Adipose tissue (tissue), 3 donors: Measurements from ENCODE around the gene SMAGP. TPM values are rescaled to one million over a fixed set of nuclear protein-coding genes. Genes with fewer than 3 reads are reported as not detected.
"Not testable (repeated sequence)": the region's sequence is repeated elsewhere in the genome, so short reads cannot be mapped to it uniquely, and the experiment has no call there.

Source experiments
- H3K27ac ChIP-seq: one replicate; pipeline ENCODE4 v1.5.1; 2013; ENCODE audit warnings: low read depth, low read length
- WGBS, 3 donors: extraction: QIAGEN DNeasy Blood & Tissue Kit; methylation state at CpG; one replicate each; pipeline ENCODE4 v1.1.7; 2013; 5-methylcytosine and 5-hydroxymethylcytosine counted together
- polyA plus RNA-seq, 3 donors: library from polyadenylated mRNA; stranded (reverse); fragments of 200-250 nt; gene quantifications; one replicate each; pipeline ENCODE4 v1.2.3, GENCODE V29; 2013
- donor health status: healthy with polysubstance abuse.
- donor health status: Bipolar disorder and iron deficiency.
- donor health status: healthy.

SMAGP gene, protein sequence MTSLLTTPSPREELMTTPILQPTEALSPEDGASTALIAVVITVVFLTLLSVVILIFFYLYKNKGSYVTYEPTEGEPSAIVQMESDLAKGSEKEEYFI
- polyA plus RNA-seq, result 10 to 100 TPM in 1 of 3 donors, 1 to 10 TPM in 2; 5.7 to 12.9 (median 9.4) TPM

DNA sequence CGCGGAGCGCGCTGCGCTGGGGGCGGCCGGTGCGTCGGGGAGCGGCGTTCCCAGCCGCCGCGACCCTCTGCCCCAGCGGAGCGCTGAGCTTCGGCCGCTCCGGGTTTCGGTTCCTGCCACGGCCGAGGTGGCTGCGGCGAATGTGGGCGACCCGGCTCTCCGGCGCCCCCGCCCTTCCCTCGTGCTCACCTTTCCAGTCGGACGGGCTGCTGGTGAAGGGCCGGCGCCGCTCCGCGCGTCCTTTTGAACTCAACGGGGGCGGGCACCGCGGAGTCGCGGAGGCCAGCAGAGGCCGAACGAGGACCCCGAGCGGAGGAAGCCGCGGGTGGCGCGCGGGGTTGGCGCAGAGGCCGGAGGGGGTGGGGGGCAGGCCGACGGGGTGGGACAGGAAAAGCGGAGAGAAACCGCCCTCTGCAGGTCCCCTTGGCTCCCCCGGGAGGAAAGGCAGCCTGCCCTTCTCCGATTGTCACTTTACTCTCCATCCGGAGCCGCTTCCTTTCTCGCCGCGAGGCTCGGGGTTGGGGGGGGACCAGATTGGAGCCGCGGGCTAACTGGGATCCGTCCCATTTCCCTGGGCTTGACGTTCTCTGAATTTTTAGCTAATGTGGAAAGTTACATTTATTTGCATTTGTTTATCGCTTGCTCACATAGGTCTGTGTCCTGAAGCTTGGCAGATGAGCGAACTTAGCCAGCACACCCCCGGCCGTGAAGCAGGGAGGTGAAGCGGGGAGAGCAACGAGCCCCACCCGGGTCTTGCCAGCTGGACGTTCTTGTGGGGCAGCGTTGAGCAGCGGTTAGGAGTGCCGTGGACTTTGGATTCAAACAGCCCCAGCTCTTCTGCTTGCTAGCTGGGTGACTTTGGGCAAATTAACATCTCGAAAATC lies at the start of gene SMAGP:
SMAGP (minus strand) TSS at position 349 of the 884 bp plus-strand sequence. CDS start 1,137 bp downstream, outside the sequence.
- H3K27ac ChIP-seq, result peak within 1 kb of the TSS; percentile 43
- WGBS, 3 donors, result 0 to 1% (median 0%) methylated on average over 62 to 83 of the region's 83 CpGs

DNA sequence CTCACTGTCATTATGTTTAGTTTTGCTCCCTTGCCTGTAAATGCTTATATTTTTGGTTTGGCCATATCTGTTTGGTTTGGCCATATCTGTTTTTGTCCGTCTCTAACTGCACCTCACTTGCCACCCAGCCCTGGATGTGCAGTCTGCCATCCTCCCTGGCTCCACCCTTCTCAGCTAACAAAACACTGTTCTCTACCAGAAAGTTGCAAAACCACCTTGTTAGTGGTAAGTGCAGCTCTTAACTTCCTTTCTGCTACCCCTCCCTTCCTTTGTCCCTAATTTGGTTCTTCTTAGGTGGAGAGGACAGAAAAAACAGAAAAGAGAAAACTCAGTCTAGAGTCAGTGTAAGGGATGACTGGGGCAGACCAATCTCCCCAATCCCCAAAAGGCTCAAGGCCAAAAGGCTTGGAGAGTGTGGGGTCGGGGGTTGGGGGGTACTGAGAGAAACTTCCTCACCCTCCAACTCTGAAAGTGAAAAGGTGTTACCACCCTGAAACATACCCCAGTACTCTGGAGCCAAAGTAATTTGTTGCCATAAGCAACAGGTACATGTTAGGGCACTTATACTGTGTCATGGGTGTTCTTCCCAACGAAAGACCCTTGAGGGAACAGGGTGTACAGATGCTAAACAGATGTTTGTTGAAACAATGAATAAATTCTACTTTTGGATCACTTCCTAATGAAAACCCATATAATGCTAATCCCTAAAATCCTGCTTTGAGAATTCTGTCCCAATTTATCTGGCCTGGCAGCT lies 48.8 kb upstream of the SMAGP start:
- no peak overlapping the region for H3K27ac ChIP-seq
- 50 to 60% (median 56%) methylated on average over 3 of the region's 3 CpGs for WGBS, 3 donors

DNA sequence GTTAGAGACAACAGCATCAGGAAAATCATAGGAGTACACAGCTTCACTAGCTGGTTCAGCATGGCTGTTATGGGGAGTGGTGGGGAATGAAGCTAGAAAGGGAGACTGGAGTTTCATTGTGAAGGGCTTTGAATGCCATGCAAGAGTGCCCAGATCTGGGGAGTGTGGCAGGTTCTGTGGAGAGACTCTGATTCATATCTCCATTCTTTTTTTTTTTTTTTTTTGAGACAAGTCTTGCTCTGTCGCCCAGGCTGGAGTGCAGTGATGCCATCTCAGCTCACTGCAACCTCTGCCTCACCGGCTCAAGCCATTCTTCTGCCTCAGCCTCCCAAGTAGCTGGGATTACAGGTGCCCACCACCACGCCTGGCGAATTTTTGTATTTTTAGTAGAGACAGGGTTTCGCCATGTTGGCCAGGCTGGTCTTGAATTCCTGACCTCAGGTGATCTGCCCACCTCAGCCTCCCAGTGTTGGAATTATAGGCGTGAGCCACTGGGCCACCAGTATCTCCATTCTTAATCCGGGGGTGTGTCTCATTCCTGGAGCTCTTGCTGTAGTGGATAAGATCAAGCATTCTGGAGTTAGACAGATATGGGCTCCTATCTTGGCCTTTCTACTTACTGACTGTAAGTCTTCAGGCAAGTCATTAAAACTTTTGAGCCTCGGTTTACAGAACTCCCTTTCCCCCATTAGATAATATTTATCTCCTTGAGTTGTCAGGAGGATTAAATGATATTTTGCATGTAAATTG lies 48.0 kb upstream of the SMAGP start:
- not testable (repeated sequence) for H3K27ac ChIP-seq
- 86 to 93% (median 88%) methylated on average over 8 of the region's 8 CpGs for WGBS, 3 donors

DNA sequence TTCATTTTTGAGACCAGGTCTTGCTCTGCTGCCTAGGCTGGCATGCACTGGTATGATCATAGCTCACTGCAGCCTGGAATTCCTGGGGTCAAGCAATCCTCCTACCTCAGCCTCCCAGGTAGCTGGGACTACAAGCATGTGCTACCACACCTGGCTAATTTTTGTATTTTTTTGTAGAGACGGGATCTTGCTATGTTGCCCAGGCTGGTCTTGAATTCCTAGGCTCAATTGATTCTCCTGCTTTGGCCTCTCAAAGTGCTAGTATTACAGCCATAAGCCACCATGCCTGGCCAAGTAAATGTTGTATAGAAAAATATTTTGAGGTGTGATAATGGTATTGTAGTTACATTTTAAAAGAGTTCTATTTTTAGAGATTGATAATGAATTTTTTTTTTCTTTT lies 41.2 kb upstream of the SMAGP start:
- WGBS, 3 donors, result 96 to 100% (median 98%) methylated on average over 1 of the region's 1 CpG
- H3K27ac ChIP-seq, result no peak overlapping the region

DNA sequence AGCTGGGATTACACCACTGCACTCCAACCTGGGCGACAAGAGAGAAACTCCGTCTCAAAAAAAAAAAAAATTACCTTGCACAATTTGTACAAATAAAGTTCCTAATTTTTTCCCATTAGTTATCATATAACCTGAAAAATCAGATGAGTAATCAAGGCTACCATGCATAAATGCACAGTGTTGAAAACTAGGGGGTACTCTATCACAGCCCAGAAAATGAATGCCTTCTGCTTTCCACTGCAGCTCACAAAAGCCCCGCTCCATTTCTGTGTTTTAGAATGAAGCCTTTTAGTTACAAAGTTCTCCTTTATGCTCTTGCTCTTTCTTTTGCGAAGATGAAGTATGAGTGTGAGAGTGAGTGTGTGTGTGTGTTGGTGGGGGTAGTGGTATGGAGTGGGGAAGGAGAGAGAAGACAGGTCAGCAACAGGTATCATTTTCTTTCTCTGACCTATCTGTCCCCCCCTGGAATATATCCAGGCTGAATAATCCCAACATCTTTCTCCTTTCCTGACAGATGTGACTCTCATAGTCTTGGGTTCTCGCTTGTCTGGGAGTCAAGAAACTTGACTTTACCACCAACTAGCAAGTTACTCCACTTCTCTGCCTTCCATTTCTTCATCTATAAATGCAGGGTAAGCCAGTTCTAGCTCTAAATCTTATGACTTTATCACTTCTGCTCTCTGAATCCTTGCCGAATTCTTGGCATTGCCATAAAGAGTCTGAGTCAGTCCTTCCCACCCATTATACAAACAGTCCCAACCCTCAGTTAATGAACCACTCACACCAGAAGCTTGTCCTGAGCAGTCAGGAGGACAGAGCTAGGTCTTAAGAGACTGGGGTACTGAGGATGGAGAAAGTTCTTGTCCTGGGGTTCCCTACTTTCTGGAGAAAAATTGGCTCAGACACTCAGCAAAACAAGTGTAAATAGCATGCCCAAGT lies 37.7 kb upstream of the SMAGP start:
- no peak overlapping the region for H3K27ac ChIP-seq
- WGBS, 3 donors, result 70 to 75% (median 71%) methylated on average over 6 of the region's 6 CpGs

DNA sequence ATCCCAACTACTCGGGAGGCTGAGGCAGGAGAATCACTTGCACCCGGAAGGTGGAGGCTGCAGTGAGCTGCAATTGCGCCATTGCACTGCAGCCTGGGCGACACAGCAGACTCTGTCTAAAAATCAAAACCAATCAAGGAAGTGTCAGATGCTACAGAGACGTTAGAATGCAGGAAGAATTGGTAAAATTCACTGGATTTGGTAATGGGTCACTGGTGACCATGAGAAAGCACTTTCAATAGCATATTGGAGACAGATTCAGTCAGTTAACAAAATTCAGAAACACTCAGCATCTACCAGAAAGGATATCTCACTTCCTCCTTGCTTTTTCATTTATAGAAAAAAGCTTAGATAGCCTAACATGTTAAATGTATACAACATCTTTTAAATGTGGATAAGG lies 36.3 kb upstream of the SMAGP start:
- no peak overlapping the region for H3K27ac ChIP-seq
- 68 to 87% (median 71%) methylated on average over 5 of the region's 5 CpGs for WGBS, 3 donors

DNA sequence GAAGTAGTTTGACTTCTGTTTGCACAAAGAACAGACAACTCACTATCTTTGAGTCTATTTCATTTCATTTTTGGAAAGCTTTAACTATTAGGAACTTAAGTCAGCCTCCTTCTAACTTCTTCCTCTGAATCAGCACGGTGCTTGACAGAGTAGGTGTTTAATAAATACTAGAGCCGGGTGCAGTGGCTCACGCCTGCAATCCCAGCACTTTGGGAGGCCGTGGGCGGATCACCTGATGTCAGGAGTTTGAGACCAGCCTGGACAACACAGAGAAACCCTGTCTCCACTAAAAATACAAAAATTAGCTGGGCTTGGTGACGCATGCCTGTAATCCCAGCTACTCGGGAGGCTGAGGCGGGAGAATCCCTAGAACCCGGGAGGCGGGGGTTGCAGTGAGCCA lies 30.6 kb upstream of the SMAGP start:
- 86 to 90% (median 90%) methylated on average over 10 of the region's 10 CpGs for WGBS, 3 donors
- not testable (repeated sequence) for H3K27ac ChIP-seq

DNA sequence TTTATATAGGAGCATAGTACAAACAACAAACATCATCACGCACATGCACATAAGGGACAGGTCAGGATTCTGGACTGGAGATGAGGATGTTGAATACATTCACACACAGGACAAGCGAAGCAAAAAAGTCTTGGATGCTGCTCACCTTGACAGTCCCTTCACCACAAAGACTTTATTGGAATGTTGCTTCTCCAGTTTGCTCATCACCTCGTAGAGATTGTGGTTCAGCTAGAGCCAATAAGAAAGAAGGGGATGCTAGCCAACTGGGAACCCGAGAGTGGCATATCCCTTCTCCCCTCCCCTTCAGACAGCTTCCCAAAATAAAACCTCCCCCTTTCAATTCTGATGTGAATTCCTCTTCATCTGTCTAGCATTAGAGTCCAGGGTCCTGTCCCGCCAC lies 25.4 kb upstream of the SMAGP start:
- 83 to 87% (median 86%) methylated on average over 5 of the region's 5 CpGs for WGBS, 3 donors

DNA sequence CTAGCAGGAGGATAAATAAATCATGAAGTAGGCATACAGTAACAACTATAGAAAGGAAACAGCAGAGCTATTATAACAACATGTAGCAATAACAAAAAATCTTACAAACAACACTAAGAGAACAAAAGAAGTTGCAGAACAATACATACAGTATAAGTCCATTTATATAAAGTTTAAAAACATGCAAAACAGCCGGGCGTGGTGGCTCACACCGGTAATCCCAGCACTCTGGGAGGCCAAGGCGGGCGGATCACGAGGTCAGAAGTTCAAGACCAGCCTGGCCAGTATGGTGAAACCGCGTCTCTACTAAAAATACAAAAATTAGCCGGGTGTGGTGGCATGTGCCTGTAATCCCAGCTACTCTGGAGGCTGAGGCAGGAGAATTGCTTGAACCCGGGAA lies 23.9 kb upstream of the SMAGP start:
- H3K27ac ChIP-seq, result not testable (repeated sequence)
- WGBS, 3 donors, result 85 to 90% (median 87%) methylated on average over 10 of the region's 10 CpGs

More for the DNA sequence above, 25.4 kb upstream of the SMAGP start:
- H3K27ac ChIP-seq, result no peak overlapping the region

DNA sequence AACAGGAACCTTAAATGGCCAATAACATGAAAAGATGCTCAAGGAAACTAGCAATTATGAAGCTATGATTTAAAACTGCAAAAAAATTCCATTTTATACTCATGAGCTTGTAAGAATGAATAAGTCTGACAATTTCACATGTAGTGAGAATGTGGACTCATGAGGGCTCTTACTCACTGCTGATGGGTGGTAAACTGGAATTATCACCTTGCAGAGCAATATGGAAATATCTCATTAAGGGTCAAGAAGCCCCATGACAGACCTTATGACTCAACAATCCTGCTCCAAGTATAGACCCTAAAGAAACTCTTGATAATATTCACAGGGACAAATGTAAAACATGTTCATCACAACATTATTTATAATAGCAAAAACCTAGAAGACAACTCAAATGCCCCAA lies 23.5 kb upstream of the SMAGP start:
- H3K27ac ChIP-seq, result no peak overlapping the region

DNA sequence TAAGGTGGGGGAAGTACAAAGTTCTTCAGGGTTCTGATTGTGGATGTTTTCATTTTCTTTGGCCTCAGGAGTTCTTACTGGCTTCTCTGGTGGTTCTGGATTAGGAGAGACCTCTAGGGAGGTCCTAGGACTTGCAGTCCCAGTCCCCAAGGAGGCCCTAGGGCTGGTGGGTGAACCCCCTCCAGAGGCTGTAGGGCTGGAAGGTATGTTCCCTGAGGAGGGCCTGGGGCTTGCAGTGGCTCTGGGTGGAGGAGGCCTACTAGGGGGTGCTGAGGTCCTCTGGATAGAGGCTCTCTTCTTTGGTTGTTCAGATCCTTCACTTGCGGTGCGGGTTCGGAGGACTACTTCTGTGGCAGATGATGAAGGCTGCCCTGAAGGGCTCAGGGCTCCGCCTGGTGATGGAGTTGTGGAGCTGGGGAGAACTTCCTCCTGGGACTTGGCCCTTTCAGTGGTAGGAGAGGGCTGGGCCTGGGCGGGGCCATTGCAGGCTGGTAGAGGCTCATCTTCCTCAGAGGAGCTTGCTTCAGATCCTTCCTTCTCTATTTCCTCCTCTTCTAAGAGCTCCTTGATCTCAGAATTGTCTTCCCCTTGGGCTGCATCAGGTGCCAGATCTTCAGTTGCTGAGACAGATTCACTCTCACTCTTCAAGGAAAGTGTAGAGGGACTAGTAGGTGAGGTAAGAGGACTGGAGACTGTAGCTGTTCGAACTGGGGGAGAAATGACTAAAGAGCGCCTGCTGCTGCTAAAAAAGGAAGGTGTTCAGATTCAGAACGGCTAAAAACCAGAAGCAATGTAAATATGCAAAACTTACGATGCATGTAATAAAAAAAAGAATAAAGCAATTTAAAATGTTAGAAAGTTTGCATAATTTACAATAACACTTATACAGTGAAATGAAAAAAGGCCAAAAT lies 21.6 kb upstream of the SMAGP start:
- not testable (repeated sequence) for H3K27ac ChIP-seq
- 71 to 85% (median 76%) methylated on average over 9 of the region's 9 CpGs for WGBS, 3 donors

DNA sequence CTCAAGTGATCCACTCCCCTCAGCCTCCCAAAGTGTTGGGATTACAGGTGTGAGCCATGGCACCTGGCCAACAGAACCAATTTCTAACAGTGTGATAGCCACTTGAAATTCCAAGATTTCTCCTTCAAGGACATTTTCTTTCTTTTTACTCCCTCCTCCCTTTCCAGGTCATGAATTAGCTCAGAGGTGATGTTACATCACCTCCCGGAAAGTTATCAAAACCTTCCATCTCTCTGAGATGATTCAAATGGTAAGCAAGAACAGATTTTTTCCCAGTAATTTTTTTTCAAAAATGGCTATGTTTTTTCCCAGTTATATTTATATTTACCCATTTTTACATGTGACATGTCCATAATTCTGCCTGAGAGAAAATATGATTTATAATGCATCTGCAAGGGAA lies 15.6 kb upstream of the SMAGP start:
- 75 to 96% (median 92%) methylated on average over 1 of the region's 1 CpG for WGBS, 3 donors
- no peak overlapping the region for H3K27ac ChIP-seq

DNA sequence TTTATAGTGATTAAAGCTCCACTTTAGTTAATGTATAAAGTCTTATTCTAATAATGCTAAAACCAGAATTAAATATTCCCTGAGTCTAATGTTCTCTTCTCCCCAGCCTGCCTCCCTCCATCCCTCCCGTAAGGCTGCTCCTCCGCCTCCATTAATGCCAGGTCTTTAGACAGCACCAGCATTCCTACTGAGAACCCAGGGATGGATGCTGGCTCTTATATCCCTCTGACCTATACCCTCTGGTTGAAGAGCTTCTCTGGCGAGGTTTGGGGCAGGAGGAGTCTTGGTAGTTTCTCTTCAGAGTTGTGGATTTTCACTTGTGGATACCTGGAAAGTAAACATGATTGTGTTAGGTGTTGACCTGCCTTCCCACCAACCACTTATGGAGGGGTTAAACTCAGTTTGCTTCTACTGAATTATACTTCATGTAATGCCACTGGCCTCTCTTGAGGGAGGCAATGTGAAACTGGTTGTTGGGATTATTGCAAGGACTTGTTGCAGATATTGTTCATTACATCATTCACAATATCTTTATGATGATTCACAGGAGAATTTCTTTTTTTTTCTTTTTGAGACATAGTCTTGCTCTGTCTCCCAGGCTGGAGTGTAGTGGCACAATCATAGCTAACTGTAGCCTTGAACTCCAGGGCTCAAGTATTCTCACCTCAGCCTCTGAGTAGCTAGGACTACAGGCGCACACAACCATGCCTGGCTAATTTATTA lies 11.1 kb upstream of the SMAGP start:
- H3K27ac ChIP-seq, result no peak overlapping the region
- WGBS, 3 donors, result 83 to 94% (median 90%) methylated on average over 4 of the region's 4 CpGs

DNA sequence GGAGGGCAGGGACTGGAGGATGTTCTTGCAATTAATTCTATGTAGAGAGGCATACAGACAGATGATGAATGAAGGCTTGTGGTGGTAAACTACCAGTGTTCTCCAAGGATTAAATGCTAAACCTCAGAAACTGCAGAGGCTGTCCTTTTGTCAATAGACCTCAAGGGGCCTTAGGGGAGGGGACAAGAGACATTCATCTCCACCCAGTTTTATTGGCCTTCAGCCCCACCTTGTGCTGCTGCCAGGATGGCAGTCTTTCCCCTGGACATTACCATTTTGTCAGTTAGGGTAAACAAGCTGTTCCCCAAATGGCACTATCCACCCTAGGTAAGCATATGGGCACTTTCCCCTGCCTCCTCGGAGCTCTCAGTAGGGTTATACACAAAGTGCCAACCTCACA lies 4.9 kb upstream of the SMAGP start:
- 65 to 83% (median 67%) methylated on average over 1 of the region's 1 CpG for WGBS, 3 donors
- H3K27ac ChIP-seq, result no peak overlapping the region

DNA sequence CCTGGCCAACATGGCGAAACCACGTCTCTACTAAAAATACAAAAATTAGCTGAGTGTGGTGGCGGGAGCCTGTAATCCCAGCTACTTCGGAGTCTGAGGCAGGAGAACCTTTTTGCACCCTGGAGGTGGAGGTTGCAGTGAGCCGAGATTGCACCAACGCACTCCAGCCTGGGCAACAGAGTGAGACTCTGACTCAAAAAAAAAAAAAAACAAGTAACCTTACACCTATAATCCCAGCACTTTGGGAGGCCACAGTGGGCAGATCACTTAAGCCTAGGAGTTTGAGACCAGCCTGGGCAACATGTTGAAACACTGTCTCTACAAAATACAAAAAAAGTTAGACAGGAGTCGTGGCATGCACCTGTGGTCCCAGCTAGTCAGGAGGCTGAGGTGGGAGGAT lies 2.6 kb upstream of the SMAGP start:
- not testable (repeated sequence) for H3K27ac ChIP-seq
- 94 to 96% (median 95%) methylated on average over 7 of the region's 7 CpGs for WGBS, 3 donors

DNA sequence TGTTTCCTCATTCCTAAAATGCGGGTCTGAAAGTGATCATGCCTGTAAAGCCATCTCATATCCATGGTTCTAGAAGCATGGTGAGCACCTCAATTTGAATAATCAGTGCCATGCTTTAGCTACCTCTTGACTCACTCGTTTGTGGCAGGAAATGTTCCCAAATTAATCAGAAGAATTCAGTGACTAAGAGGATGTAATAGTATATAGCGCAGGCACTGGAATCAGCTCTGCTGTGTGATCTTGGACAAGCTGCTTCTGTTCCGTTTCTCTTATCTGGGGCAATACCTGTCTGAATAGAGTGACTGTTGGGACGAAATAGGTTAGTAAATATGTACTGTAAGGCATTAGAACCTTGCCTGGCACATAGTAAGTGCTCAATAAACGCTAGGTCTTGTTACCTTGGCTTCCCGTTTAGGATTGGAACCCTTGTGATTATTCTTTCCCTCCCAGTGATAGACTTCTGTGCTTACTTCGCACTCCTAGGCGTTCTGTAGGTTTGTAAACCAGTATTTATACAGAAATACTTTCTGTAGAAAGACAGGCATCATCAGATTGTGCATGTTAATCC lies 820 bp upstream of the SMAGP start:
- WGBS, 3 donors, result 37 to 55% (median 49%) methylated on average over 9 of the region's 9 CpGs
- no peak overlapping the region for H3K27ac ChIP-seq
